GM13976 (cell line): ENCODE measurements around the gene SPECC1.
"Not testable (repeated sequence)": the region's sequence is repeated elsewhere in the genome, so short reads cannot be mapped to it uniquely, and the experiment has no call there.

ENCODE experiments used
- DNase-seq: peaks from one replicate; pipeline ENCODE4 v3.0.0; 2012; ENCODE audit warnings: low spot score
- in situ Hi-C: fragments of 300-500 bp; cut with MboI; formaldehyde crosslinking; loops from one replicate; pipeline ENCODE4 v1.12.0; 2022; ENCODE audit warnings: low sequenced_read_pairs, mixed read lengths, inconsistent platforms; ENCODE audit not compliant: unreplicated experiment
- TF ChIP-seq, protein P1 (sequence below): IDR thresholded peaks from 2 replicates; pipeline ENCODE4 v1.5.1; 2012; ENCODE audit warnings: borderline replicate concordance, mild to moderate bottlenecking; ENCODE audit not compliant: insufficient read depth; ENCODE audit errors: extremely low read depth, missing control alignments, control extremely low read depth

The SPECC1 gene

GRCh38 chr17:20320535-20321229 is 311.5 kb downstream of the SPECC1 start:
- DNase-seq = peak; percentile 65
- in situ Hi-C loops = not testable (repeated sequence)
- TF ChIP-seq, protein P1, sequence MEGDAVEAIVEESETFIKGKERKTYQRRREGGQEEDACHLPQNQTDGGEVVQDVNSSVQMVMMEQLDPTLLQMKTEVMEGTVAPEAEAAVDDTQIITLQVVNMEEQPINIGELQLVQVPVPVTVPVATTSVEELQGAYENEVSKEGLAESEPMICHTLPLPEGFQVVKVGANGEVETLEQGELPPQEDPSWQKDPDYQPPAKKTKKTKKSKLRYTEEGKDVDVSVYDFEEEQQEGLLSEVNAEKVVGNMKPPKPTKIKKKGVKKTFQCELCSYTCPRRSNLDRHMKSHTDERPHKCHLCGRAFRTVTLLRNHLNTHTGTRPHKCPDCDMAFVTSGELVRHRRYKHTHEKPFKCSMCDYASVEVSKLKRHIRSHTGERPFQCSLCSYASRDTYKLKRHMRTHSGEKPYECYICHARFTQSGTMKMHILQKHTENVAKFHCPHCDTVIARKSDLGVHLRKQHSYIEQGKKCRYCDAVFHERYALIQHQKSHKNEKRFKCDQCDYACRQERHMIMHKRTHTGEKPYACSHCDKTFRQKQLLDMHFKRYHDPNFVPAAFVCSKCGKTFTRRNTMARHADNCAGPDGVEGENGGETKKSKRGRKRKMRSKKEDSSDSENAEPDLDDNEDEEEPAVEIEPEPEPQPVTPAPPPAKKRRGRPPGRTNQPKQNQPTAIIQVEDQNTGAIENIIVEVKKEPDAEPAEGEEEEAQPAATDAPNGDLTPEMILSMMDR = peak; percentile 89

DNA sequence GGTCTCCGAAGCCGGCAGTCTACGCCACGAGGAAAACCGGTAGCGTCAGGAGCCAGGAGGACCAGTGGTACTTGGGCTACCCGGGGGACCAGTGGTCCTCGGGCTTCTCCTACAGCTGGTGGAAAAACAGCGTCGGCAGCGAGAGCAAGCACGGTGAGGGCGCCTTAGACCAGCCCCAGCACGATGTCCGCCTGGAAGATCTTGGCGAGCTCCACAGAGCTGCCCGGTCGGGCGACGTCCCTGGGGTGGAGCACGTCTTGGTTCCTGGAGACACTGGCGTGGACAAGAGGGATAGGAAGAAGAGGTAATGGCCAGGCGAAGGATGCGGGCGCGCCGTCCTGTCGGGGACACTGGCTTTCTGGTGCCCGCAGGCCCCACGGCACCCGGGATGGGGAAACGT is 312.2 kb downstream of the SPECC1 start:
- in situ Hi-C loops, DNase-seq: not testable (repeated sequence)

- in situ Hi-C loops, DNase-seq: not testable (repeated sequence)
Observed at GRCh38 chr17:20327739-20328138, 318.6 kb downstream of the SPECC1 start.

GRCh38 chr17:20351405-20351804 is 342.2 kb downstream of the SPECC1 start:
- in situ Hi-C loops = not testable (repeated sequence)

GRCh38 chr17:20352567-20352966 is 343.4 kb downstream of the SPECC1 start:
- DNase-seq, in situ Hi-C loops: not testable (repeated sequence)

More at GRCh38 chr17:20351405-20351804, 342.2 kb downstream of the SPECC1 start:
- not testable (repeated sequence) for DNase-seq

DNA sequence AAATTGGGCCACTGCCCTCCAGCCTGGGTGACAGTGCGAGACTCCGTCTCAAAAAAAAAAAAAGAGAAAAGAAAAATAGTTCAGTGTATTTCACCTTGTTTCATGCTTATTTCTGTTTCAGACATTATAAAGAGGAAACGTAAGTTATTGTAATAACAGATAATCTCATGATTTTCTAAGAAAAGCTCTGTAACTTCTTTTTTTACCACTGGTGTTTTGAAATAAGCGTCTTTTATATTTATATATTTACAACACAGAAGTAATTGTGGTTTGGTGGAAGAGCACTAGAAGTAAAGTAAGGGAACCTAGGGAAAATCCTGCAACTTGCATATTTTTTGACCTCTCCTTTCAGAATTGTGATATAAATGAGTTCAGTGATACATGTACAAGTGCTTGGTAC is 354.7 kb downstream of the SPECC1 start:
- in situ Hi-C loops, DNase-seq: not testable (repeated sequence)
